HG03095 (cell line): ENCODE results near the gene ELL.

ENCODE experiments used
- ATAC-seq: cut with Tn5 transposase; IDR thresholded peaks from one replicate; pipeline ENCODE4 v1.9.1; 2021; ENCODE audit warnings: moderate library complexity; ENCODE audit not compliant: unreplicated experiment

ELL gene

GRCh38 chr19:18491995-18492953 is 29.6 kb downstream of the ELL start:
- ATAC-seq: no peak

GRCh38 chr19:18490728-18491127 is 31.1 kb downstream of the ELL start:
- ATAC-seq: no peak

- ATAC-seq: no peak
Observed at GRCh38 chr19:18489627-18490184, 32.2 kb downstream of the ELL start.

- no peak for ATAC-seq
Observed at GRCh38 chr19:18488838-18489626, 32.8 kb downstream of the ELL start.

GRCh38 chr19:18488403-18488723 is 33.5 kb downstream of the ELL start:
- no peak for ATAC-seq

- no peak for ATAC-seq
Observed at GRCh38 chr19:18487576-18488402, 34.1 kb downstream of the ELL start.

GRCh38 chr19:18486746-18487145 is 35.1 kb downstream of the ELL start:
- no peak for ATAC-seq

GRCh38 chr19:18484992-18485391 is 36.9 kb downstream of the ELL start:
- no peak for ATAC-seq

GRCh38 chr19:18483119-18483890 is 38.6 kb downstream of the ELL start:
- ATAC-seq: no peak

- no peak for ATAC-seq
Observed at GRCh38 chr19:18481505-18482222, 40.2 kb downstream of the ELL start.

- ATAC-seq: no peak
Observed at GRCh38 chr19:18480006-18480691, 41.7 kb downstream of the ELL start.

GRCh38 chr19:18478545-18479311 is 43.1 kb downstream of the ELL start:
- peak; percentile 79 for ATAC-seq

- ATAC-seq: no peak
Observed at GRCh38 chr19:18477974-18478373, 43.9 kb downstream of the ELL start.

- ATAC-seq: no peak
Observed at GRCh38 chr19:18477042-18477779, 44.7 kb downstream of the ELL start.

- ATAC-seq: no peak
Observed at GRCh38 chr19:18476507-18477041, 45.3 kb downstream of the ELL start.

- ATAC-seq: no peak
Observed at GRCh38 chr19:18475762-18476331, 46.0 kb downstream of the ELL start.

- no peak for ATAC-seq
Observed at GRCh38 chr19:18475004-18475453, 46.8 kb downstream of the ELL start.
